Kidney glomerular epithelial cell (primary cell): ENCODE results near the gene PDCD1.
"Not testable (repeated sequence)": the region's sequence is repeated elsewhere in the genome, so short reads cannot be mapped to it uniquely, and the experiment has no call there.

Experiments
- DNase-seq: peaks from one replicate; lab custom pipeline; 2025; lab: John Stamatoyannopoulos, UW

PDCD1 gene

GRCh38 chr2:241800198-241800903, 58.3 kb downstream of the PDCD1 start:
- not testable (repeated sequence) for DNase-seq
